Left lung (tissue), 10 donors: ENCODE data around the gene RNF32. TPM values are rescaled to one million over a fixed set of nuclear protein-coding genes. Genes with fewer than 3 reads are reported as not detected.

Source experiments
- ATAC-seq: fragments of 200-7000 bp; cut with Tn5 transposase; one replicate; pipeline ENCODE4 v1.9.1; 2020; ENCODE audit warnings: moderate library complexity
- DNase-seq, 4 donors: peaks; one replicate each; pipeline ENCODE4 v3.0.0-alpha.2; 2013 to 2020
- H3K27ac ChIP-seq, 2 donors: fragments of 200-600 bp; sonication (generic) in 1 of 2; one replicate each; pipeline versions ENCODE4 v1.5.0 to v1.8.0; 2020 to 2021
- H3K27me3 ChIP-seq, 2 donors: fragments of 200-600 bp; sonication (generic) in 1 of 2; one replicate each; pipeline versions ENCODE4 v1.5.0 to v1.8.0; 2020 to 2021
- H3K36me3 ChIP-seq, 2 donors: fragments of 200-600 bp; sonication (generic) in 1 of 2; one replicate each; pipeline versions ENCODE4 v1.5.0 to v1.8.0; 2020 to 2021
- H3K4me1 ChIP-seq, 2 donors: fragments of 200-600 bp; one replicate each; pipeline ENCODE4 v1.8.0; 2021
- H3K4me3 ChIP-seq, 2 donors: fragments of 200-600 bp; sonication (generic) in 1 of 2; one replicate each; pipeline versions ENCODE4 v1.5.0 to v1.8.0; 2020 to 2021; ENCODE audit warnings: mild to moderate bottlenecking in 1 of 2
- H3K9me3 ChIP-seq, 2 donors: fragments of 200-600 bp; sonication (generic) in 1 of 2; one replicate each; pipeline versions ENCODE4 v1.5.0 to v1.8.0; 2020 to 2021
- CTCF ChIP-seq, 2 donors: fragments of 200-600 bp; sonication (generic) in 1 of 2; IDR thresholded peaks; one replicate each; pipeline versions ENCODE4 v1.5.0 to v1.8.0; 2021; ENCODE audit warnings: antibody characterized with exemption in 2 of 2
- intact Hi-C, 2 donors: fragments of 100-400 bp; cut with DNase I; formaldehyde crosslinking; loops; one replicate each; pipeline versions ENCODE4 v1.11.2 to v1.14.2; 2022
- polyA plus RNA-seq, 6 donors: library from polyadenylated mRNA; unstranded; fragments of 120-200 nt; gene quantifications; one replicate each; pipeline ENCODE4 v1.2.1, GENCODE V29; 2013; ENCODE audit not compliant: insufficient read length in 6 of 6
- total RNA-seq, 2 donors: library from RNA; stranded (reverse); fragmentation: NEBNext Ultra II Directional; extraction: Animal tissue kit (Norgen Biotek cat#: 25700); gene quantifications; one replicate each; pipeline ENCODE4 v1.2.1, GENCODE V29; 2021
- donor health status: DM: no; HTN: yes; CAD: no.
- donor health status: DM: no; HTN: no; CAD: no.

The RNF32 gene
- total and polyA plus RNA-seq, 8 donors: 0.85 to 7.3 (median 5.1) TPM

- DNase-seq (no peak), ATAC-seq (no peak)
- intact Hi-C loops: no loop called here
- H3K27ac ChIP-seq: no peak overlapping the region
- no peaks in the 10 kb centered on the region for H3K9me3 ChIP-seq
- peaks cover 0 to 35% of the 10 kb centered on the region in 2 donors for H3K27me3 ChIP-seq
- H3K4me1 ChIP-seq: peaks cover 0 to 6% of the 10 kb centered on the region in 2 donors
- no peaks in the 10 kb centered on the region for H3K36me3 ChIP-seq
- H3K4me3 ChIP-seq: no peak overlapping the region
- TF ChIP-seq CTCF (IDR thresholded peaks at IDR 0.05): no peak
These were observed 27.6 kb upstream of the RNF32 start for GRCh38 chr7:156612930-156613329.

- Histone ChIP-seq H3K4me3 (no peak overlapping the region), H3K36me3 (no peaks in the 10 kb centered on the region), H3K27me3 (peaks cover 0 to 33% of the 10 kb centered on the region in 2 donors), H3K27ac (no peak overlapping the region), H3K4me1 (peaks cover 0 to 2% of the 10 kb centered on the region in 2 donors), H3K9me3 (no peaks in the 10 kb centered on the region)
- intact Hi-C loops: no loop called here
- ATAC-seq: peak; percentile 58
- TF ChIP-seq CTCF (IDR thresholded peaks at IDR 0.05): no peak
- no peak for DNase-seq
These were observed 25.9 kb upstream of the RNF32 start for GRCh38 chr7:156614434-156615264.

- no peaks in the 10 kb centered on the region for H3K9me3 ChIP-seq
- H3K36me3 ChIP-seq: no peaks in the 10 kb centered on the region
- intact Hi-C loops: no loop called here
- no peak overlapping the region for H3K27ac ChIP-seq
- no peaks in the 10 kb centered on the region for H3K4me1 ChIP-seq
- peak overlapping the region; percentile 35 to 40 for H3K4me3 ChIP-seq
- ATAC-seq (peak; percentile 73), DNase-seq (peak in 1 of 4 donors; percentile 40)
- TF ChIP-seq CTCF (IDR thresholded peaks at IDR 0.05): no peak
- H3K27me3 ChIP-seq: peaks cover 0 to 33% of the 10 kb centered on the region in 2 donors
These were observed 24.0 kb upstream of the RNF32 start for GRCh38 chr7:156616269-156617202.

- DNase-seq (no peak), ATAC-seq (no peak)
- Histone ChIP-seq H3K4me1 (no peaks in the 10 kb centered on the region), H3K9me3 (no peaks in the 10 kb centered on the region), H3K27ac (no peak overlapping the region), H3K27me3 (peaks cover 0 to 33% of the 10 kb centered on the region in 2 donors), H3K4me3 (peak overlapping the region; percentile 35 to 40), H3K36me3 (no peaks in the 10 kb centered on the region)
- TF ChIP-seq CTCF (IDR thresholded peaks at IDR 0.05): no peak
- intact Hi-C loops: no loop called here
These were observed 23.4 kb upstream of the RNF32 start for GRCh38 chr7:156617215-156617614.
